Central memory CD4-positive, alpha-beta T cell (primary cell): ENCODE results near the gene CD28.
A peak's percentile ranks its signal among the peaks of the same experiment; 100 is the strongest.
"Not testable (repeated sequence)": the region's sequence is repeated elsewhere in the genome, so short reads cannot be mapped to it uniquely, and the experiment has no call there.

Experiments used
- DNase-seq: peaks from one replicate; pipeline ENCODE4 v3.0.0; 2022

Gene CD28

DNA sequence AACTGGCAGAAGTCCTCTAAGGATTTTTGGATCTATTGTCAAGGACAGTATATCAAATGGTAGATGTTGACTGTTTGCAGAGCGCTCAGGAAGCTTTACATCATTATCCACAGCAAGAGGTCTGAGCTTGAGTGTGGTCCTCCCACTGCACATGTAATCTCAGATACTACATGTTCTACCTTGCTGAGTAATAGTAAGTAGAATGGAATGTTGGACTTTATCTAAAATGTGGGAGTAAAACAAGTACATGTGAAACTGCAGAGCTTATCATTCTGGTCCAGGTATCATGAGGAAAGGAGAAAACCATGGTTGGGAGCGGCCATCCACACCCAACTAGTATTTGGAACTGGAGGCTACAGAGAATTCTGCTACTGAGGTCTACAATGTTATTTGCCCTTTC, 19.3 kb upstream of the CD28 start:
- DNase-seq, result no peak

DNA sequence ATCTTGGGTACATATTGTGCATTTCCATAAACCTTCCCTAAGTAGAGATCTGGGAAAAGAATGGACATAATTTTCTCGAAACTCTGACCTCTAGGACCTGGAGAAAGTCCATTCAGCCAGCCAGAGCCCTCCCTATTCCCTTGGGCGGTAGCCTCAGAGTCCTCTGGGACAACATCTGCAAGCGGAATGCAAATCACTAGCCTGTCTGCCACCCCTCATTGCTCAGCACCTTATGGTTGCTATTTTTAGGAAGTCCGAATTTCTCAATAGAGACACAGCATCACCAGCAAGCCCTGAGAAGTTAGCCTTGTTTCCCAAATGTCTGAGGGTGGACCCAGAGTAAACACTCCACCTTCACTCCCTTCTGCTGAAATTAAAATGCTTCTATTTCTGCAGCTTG, 17.6 kb upstream of the CD28 start:
- DNase-seq, result no peak

DNA sequence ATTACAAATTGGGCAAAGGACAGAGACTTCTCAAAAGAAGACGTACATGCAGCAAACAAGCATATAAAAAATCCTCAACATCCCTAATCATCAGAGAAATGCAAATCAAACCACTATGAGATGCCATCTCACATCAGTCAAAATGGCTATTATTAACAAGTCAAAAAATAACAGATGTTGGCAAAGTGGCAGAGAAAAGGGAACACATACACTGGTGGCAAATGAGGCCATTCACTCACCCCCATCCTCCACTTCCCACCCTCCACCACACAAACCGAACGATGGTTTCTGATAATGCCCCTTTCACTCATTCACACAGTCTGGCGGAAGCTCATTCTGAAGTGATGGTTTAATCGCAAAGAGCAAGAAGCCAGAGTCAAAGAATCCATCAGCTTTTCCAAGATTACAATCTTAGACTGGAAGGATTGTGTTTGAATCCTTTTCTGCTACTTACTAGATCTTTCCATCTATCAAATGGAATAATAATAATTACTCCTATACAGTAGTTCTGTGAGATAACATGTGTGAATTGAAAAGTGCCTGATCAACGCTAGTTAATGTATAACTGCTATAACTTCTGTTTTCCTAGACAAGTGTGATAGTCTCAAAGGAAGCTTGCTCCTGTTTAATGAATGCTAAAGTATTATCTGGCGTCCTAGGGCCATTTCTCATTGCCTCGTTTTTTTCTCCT, 16.9 kb upstream of the CD28 start:
- no peak for DNase-seq

DNA sequence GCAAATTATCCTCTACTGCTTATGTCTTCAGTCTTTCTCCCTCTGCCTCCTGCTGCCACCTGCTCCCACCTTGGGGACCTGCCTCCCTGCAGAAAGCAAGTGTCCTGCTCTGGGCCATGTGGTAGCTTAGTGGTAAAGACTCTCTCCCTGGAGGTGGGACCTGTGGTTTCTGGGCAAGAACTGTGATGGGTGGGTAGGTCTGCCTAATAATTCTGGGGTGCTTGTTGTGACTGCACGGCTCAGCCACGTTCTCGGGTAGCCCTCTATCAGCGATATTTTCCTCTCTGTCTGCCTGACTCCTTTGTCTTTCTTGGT, 16.4 kb upstream of the CD28 start:
- no peak for DNase-seq

DNA sequence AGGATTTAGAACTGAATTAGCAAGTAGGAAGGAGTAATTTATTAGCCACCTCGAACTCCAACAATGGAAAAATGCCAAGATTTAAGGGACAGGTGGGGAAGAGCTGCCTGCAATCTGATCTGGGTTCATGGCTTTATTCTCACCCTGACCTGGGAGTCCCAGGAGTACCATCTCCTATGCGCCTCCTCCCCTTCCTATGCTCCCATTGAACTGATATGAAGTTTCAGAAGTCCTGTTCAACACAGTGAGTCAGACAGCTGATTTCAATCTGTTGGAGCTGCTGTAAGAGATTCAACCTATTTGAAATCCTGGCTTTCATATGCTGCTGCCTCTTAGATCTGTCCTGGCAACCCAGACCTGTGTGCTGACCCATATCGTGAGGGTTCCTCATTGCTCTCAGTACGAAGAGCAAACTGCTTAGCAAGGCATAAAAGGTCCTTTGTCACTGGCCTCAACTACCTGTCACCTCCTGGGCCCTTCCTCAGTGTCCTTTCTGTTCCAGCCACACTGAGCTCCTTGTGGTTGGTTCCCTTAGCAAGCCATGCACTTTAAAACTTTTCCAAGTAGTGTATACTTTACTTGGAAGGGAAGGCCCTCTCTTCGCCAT, 15.9 kb upstream of the CD28 start:
- no peak for DNase-seq

DNA sequence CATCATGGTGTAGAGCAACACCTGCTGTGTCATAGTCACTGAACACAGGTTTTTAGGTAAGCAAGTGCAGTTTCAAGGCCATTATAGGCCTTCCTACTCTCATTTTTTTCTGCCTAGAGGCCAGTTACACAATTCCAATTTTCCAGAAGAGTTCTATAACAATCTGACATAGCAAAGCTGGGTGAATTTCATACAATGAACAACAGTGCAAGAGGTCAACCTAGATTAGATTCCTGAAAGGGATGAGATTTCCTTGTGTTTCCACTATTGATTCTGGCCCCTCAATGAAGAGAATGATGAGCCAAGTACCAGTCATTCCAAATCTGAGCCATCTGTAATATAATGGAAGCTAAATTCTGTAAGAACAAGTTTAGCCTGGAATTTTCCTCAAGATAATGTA, 15.3 kb upstream of the CD28 start:
- DNase-seq, result no peak

DNA sequence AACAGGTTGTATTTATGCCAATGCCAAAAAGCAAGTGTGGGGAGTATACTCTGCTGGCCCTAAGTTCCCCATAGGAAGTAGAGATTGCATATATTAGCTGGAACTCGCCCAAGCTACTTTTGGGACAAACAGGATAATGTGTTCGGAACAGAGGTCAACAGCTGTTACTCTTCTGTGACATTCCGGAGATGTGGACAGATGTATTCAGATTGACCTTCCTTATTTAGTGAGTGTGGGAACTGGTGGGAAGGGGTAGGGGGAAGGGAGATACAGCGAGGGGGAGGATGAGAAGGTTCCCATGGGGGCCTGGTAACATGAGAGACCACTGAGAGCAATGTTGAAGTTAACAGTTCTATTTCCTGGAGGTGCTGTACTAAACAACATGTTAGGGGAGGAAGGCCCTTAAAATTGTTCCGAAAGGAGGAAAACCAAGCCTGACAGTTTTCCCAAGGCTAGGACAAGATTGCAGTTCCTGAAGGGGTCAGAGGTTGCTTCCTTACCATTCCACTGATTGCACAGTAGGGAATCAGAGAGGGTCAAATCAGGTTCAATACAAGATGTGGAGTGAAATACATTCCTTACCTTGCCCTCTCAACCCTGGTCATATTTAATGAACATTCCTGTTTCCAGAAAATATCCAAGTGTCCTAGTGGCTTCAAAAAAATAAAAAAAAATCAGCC, 14.3 kb upstream of the CD28 start:
- DNase-seq, result no peak

DNA sequence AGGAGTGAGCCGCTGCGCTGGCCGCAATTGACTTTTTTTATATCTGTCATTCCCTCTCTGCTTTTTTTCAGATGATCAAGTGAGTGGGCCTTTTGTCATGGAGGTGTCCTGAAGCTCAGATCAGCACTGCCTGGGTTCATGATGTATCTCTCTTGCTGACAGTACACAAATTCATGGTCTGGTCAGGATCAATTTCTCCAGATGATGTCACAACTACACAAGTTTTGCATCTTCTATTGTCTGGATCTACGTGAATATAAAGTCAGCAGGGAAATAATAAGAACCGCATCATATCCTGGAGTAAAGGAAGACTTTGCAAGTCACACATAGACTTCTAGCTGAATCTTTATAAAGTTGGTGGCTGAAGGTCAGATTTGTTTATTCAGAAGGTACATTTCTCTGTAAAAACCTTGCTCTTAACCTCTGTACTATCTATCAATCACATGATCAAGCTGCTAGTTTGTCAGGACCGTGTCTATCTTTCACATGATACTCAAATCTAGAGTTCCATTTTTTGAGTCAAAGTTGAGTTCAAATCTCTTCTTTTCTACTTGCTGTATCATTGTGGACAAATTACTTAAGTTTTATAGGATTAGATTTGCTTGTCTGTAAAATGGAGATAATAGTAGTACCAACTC, 13.1 kb upstream of the CD28 start:
- no peak for DNase-seq

DNA sequence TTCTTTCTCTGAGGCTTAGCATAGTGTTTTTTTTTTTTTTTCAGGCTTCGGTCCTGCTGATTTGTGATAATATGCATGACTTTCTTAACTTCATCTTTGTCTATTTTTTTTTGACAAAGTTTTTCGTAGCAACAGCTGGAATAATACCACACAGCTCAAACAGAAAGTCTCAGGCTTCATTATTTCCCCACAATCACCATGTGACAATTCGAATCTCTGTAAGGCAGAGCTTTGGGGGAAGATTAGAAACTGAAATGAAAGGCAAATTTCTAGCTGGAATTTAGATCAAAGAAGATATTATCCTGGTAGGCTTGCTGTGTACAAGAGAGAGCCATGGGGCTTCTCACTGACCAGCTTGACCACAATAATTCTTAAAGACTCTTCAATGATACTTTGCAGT, 12.2 kb upstream of the CD28 start:
- DNase-seq, result no peak

DNA sequence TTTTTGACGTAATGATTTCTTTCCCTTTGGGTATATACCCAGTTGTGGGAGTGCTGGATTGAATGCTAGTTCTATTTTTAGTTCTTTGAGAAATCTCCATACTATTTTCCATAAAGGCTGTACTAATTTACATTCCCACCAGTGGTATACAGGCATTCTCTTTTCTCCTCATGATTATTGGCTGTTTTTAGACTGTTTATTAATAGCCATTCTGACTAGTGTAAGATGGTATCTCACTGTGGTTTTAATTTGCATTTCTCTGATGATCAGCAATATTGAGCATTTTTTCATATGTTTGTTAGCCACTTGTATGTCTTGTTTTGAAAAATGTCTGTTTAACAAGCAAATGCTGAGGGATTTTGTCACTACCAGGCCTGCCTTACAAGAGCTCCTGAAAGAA, 9.2 kb upstream of the CD28 start:
- DNase-seq, result no peak

DNA sequence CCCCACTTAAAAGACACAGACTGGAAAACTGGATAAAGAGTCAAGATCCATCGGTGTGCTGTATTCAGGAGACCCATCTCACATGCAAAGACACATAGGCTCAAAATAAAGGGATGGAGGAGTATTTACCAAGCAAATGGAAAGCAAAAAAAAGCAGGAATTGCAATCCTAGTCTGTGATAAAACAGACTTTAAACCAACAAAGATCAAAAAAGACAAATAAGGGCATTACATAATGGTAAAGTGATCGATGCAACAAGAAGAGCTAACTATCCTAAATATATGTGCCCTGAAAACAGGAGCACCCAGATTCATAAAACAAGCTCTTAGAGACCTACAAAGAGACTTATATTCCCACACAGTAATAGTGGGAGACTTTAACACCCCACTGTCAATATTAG, 8.7 kb upstream of the CD28 start:
- DNase-seq, result not testable (repeated sequence)

DNA sequence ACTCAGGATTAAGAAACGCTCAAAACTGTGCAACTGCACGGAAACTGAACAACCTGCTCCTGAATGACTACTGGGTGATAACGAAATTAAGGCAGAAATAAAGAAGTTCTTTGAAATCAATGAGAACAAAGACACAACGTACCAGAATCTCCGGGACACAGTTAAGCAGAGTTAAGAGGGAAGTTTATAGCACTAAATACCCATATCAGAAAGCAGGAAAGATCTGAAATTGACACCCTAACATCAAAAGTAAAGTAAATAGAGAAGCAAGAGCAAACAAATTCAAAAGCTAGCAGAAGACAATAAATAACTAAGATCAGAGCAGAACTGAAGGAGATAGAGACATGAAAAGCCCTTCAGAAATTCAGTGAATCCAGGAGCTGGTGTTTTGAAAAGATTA, 8.0 kb upstream of the CD28 start:
- DNase-seq, result not testable (repeated sequence)

DNA sequence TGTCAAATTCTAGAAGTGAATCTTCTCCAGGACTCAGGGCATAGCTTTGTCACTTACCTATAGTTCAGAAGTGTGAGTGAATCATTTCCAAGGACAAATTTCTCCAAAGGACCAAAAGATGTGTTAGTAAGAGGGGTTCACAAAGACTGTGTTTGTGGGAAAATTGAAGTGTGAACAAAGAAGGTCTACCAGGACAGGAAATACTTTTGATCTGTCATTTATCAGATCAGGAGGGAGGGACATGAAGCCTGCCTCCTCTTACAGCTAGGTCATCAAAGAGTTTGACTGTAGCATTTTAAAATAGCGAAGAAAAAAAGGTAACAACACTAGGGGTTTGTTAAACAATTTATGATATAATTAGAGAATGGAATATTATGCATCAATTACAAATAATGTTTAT, 2.0 kb upstream of the CD28 start:
- DNase-seq, result no peak

DNA sequence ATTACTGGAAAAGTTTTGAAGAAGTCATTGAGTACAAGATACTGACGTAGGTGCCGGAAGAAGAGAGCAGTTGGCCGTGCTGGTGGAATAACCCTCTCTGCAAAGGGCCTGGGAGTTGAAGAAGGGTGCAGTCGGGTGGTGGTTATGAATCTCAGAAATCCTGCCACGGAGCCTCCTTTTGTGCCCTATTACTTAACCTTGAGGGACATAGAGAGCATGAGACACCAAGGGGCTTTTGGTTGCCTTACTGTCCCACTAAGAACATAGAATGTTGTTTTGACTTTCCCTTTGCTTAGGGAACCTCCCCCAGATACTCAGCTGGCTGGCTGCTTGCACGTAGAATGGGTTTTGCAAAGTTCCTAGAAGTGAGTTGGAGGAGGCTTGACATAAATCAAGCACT, 1.3 kb upstream of the CD28 start:
- peak; percentile 62 for DNase-seq

DNA sequence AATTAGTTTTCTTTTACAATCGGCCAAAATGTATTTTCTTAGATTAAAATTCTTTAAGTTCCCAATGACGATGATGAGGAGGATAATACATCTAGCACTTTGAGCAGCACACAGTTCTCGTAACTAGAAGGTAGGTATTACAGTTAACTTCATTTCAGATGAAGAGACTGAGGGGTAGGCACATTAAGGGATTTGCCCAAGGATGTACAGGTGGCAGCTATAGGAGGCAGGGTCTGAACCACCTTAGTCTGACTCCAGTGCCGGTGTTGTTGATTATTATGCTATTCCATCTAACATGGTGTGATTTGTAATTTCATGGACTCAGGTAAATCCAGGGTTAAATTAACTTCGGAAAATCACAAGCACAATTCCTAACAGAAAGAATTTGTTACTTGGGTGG, 1.1 kb downstream of the CD28 start:
- no peak for DNase-seq

DNA sequence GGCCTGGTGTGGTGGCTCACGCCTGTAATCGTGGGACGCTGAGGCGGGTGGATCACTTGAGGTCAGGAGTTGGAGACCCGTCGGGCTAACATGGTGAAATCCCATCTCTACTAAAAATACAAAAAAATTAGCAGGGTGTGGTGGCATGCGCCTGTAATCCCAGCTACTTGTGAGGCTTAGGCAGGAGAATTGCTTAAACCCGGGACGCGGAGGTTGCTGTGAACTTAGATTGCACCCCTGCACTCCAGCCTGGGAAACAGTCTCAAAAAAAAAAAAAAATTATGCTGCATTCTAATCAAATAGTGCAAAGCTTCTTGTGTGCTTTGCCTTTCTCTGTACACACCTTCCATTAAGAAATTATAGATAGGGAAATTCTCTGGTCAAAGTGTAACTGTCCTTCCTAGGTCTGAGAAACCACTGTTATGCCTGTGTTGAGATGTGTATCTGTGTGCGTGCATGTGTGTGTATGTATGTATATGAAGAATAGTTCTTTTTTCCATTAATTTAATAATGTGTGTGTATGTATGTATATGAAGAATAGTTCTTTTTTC, 2.5 kb downstream of the CD28 start:
- no peak for DNase-seq

DNA sequence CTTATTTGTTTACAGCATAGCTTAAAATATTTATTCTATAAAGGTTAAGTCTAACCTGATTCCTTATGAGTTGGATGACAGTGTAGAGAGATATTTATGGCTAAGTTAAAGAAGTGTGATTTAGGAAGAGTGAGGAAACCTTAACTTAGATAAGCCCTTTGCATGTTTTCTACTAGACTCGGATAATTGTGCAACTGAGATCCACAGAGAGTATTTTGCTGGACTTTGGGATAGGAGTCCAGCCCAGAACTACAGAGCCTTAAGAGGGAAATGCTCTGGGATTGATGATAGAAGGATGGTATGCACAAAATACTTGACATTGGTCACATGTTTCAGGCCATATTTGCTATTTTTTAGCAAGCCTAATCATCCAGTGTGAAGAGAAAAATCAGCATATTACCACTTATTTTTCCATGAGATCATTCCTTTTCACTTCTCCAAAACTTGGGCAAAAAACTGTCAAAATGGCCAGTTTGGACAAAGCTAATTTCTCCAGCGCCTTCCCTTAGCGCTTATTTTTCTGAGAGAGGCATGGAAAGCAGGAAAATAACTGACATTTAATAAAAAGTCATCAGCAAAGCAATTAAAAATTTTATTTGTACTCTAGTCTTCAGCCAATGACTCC, 3.1 kb downstream of the CD28 start:
- DNase-seq, result no peak

DNA sequence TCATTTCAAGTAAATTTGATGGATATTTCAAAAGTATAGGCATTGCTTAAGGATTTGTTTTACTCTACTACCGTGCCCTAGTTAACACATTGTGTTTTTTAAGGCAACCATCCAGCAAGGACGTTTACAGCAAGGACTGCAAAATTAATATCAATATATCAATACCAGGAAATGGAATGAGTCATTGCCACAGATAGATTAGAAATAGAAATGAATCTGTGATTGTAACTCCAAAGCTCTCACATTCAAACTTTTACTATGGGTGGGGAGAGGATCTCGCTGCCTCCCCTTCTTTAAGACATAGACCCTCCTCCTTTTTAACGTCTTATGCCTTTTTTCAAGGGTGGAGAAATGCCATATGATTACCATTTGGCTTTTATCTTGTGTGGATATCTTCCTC, 3.8 kb downstream of the CD28 start:
- no peak for DNase-seq

DNA sequence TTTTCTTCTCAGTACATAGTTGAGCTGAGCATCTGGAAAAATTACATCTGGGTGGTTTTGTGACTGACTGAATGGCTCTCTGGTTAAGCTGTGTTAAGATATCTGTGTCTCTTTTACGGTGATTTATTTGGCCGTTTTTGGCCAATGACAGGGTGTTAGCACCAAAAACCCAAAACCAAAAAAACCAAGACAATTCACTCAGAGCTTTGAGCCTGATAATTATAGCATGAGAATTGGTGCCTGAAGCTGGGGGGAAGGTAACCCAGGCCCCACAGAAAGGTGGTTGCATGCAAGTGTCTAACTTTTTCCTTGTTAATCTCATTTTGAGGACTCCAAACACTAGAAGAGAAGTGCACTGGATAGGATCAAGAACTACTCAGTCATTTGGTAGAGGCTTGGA, 4.5 kb downstream of the CD28 start:
- DNase-seq, result no peak

DNA sequence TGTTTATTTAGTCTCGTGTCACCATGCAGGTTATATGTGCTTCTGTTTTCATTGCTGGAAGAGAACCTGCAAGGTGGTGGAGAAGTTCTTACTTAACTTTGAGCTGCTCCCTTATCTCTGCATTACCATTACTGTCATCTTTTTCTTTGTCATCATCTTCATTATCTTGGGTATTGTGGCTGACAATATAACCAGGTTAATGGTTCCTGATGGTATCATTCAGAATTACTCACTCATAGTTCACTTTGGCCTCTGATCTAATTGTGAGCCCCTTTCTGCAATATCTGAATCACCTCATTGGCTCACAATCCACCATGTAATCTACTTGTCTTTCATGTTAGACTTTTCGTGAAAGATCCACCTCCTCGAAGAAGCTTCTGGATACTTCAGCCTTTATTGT, 5.0 kb downstream of the CD28 start:
- no peak for DNase-seq

DNA sequence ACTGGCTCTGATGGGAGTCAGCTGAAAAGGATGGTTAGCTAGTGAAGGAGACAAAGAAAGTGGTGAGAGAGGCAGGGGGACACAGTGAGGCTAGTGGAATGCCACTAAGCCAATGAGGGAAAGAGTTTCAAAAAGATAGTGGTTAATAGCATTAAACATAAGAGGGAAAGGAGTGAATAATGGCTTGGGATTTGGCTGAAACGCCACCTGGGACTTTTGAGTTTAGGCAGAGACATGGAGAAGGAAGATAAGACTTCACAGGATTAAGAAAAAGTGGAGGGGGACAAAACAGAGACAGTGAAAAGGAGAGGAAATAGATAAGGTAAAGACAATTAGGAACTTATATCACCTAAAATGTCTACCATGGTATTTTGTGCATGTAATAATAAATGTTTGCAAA, 6.9 kb downstream of the CD28 start:
- DNase-seq, result no peak

DNA sequence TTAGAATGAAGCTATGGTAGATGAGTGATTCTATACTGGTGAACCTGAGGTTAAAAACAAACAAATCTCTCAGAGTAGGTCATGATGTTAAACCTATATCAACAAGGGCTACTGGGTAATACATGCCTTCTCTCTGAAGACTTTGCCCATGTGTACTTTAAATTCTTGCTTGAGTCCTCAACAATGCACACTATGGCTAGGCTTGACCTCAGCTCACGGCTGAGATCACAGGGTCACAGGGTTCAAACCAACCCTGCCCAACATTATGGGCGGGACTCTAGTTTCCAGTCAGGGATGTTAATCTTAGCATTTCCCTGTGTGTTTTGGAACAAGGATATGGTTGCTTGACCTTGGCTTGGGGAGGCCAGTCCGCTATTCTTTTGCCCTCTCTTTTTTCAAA, 7.7 kb downstream of the CD28 start:
- no peak for DNase-seq

DNA sequence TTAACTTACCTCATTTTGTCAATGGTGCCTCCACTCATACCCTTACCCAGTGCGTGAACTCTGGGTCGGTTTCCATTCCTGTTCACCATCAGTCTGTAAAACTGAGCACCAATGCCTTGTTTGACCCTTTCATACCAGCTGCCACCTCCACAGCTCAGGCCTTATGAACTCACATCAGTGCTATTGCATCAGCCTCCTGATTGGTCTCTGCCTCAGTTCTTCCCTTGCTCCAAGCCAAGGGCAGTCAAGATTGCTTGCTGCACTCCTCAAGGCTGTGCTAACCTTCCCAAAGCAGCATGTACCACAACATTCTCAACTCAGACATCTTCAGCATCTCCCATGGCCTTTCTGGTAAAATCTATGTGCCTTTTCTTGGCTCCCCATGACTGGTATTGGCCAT, 9.3 kb downstream of the CD28 start:
- DNase-seq, result no peak

DNA sequence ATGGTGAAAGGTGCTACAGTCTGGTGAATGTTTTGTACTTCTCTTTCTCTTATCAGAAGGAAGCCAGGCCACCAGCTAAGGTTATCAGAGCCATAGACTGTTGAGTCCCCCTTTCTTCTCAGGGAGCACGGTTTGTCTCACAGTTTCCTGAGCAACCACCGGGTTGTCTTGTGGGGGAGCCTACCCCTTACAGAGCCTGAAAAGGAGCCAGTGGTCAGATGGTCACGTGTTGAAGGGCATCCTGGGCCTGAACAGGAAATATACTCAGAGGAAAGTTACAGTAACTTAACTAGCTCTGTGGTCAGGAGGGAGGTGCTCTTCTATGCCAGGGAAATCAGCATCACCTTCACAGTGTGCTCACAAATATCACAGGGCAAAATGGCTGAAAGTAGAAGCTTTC, 11.6 kb downstream of the CD28 start:
- DNase-seq, result peak; percentile 63
